Activated CD8-positive, alpha-beta T cell treated with anti-CD3 and anti-CD28 coated beads, Interleukin-2, amount 10 ng/mL, durations not matched to agents 7 days and 5 days (primary cell): Measurements from ENCODE around the gene FCRL5. TPM values are rescaled to one million over a fixed set of nuclear protein-coding genes. Genes with fewer than 3 reads are reported as not detected.
"Not testable (repeated sequence)": the region's sequence is repeated elsewhere in the genome, so short reads cannot be mapped to it uniquely, and the experiment has no call there.

Experiments
- ATAC-seq: fragments of 150-1000 bp; cut with Tn5 transposase; one replicate; pipeline ENCODE4 v1.10.0; 2021; ENCODE audit warnings: moderate library complexity
- CTCF ChIA-PET: fragments of 350-600 bp; sonication (Branson Sonifier 250); formaldehyde crosslinking; loops from one replicate; lab custom pipeline; 2021; ENCODE audit warnings: antibody characterized with exemption; lab: Charles Lee
- POLR2A ChIA-PET: fragments of 350-600 bp; sonication (Branson Sonifier 250); formaldehyde crosslinking; loops from one replicate; lab custom pipeline; 2021; ENCODE audit warnings: antibody characterized with exemption; lab: Charles Lee
- DNase-seq: peaks from one replicate; pipeline ENCODE4 v3.0.0-alpha.2; 2020
- H3K27ac Mint-ChIP-seq: one replicate; pipeline ENCODE4 v1.8.0; 2021; ENCODE audit warnings: mild to moderate bottlenecking, mixed read lengths
- H3K27me3 Mint-ChIP-seq: one replicate; pipeline ENCODE4 v1.8.0; 2021; ENCODE audit warnings: low read depth, mixed read lengths
- H3K36me3 Mint-ChIP-seq: one replicate; pipeline ENCODE4 v1.8.0; 2021; ENCODE audit warnings: low read depth, mixed read lengths
- H3K4me1 Mint-ChIP-seq: one replicate; pipeline ENCODE4 v1.8.0; 2021; ENCODE audit warnings: low read depth, mixed read lengths
- H3K4me3 Mint-ChIP-seq: one replicate; pipeline ENCODE4 v1.8.0; 2021; ENCODE audit warnings: mild to moderate bottlenecking, mixed read lengths
- H3K9me3 Mint-ChIP-seq: one replicate; pipeline ENCODE4 v1.8.0; 2022; ENCODE audit warnings: mixed read lengths; ENCODE audit not compliant: insufficient read depth
- total RNA-seq, 2 experiments: library from RNA; stranded (reverse); gene quantifications; one replicate each; pipeline ENCODE4 v1.2.3, GENCODE V29; 2021

FCRL5 gene
- total RNA-seq, 2 experiments from 2014 or later = 0.10 to 0.11 TPM

DNA sequence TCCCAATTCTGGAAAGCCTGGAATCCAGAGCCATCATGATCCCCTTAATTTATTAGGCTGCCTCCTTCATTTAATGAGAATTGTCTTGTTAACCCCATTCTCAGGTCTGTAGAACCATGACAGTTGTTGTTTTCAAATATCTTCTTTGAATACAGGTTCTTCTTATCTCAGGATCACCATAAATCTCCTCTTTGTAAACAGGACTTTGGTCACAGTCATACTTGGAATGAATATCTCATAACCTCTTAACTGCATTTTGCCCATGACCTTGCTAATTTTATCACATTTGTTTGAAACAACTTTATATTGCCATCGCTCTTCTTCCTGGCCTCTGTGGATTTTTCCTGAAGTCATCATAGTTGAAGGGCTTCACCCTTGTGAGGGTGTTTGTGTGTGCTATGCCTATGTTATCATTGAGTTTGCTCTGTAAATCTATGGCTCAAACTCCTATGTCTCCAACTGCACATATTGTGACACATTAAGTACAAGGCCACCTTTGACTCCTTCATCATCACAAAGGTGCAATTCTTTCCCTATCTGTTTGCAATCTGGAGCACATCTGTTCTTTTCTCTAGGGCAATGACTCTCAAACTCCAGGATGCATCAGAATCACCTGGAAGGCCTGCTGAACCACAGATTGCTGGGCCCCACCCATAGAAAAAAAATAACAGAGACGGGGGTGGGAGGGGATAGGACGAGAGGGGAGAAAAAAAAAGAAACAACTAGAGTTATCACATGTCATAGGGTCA, 54.2 kb downstream of the FCRL5 start:
- no peak for ATAC-seq
- POLR2A ChIA-PET = no interaction called here
- peaks cover 29% of the 10 kb centered on the region for H3K27me3 Mint-ChIP-seq

GRCh38 chr1:157497284-157497683, 55.0 kb downstream of the FCRL5 start:
- DNase-seq (no peak), ATAC-seq (no peak)
- Mint-ChIP-seq H3K27me3 (peaks cover 31% of the 10 kb centered on the region), H3K4me3 (no peak overlapping the region), H3K27ac (no peak overlapping the region), H3K36me3 (no peaks in the 10 kb centered on the region), H3K9me3 (no peaks in the 10 kb centered on the region), H3K4me1 (no peaks in the 10 kb centered on the region)
- ChIA-PET POLR2A (no interaction called here), CTCF (interaction anchor here (2.6 to 2.8 kb wide), 2 partner anchors 8 to 13 kb away, joined by 13 to 20 read pairs; no protein-coding TSS in a partner anchor)

More for the DNA sequence above, 54.2 kb downstream of the FCRL5 start:
- no peak overlapping the region for H3K27ac Mint-ChIP-seq
- H3K36me3 Mint-ChIP-seq = no peaks in the 10 kb centered on the region
- DNase-seq = no peak
- H3K4me1 Mint-ChIP-seq = no peaks in the 10 kb centered on the region
- CTCF ChIA-PET = no interaction called here
- no peak overlapping the region for H3K4me3 Mint-ChIP-seq
- H3K9me3 Mint-ChIP-seq = no peaks in the 10 kb centered on the region

GRCh38 chr1:157496121-157496526, 56.2 kb downstream of the FCRL5 start:
- Mint-ChIP-seq H3K27me3 (peaks cover 33% of the 10 kb centered on the region), H3K27ac (no peak overlapping the region), H3K4me1 (no peaks in the 10 kb centered on the region), H3K9me3 (no peaks in the 10 kb centered on the region), H3K4me3 (no peak overlapping the region), H3K36me3 (no peaks in the 10 kb centered on the region)
- ChIA-PET POLR2A (no interaction called here), CTCF (interaction anchor here (1.0 to 3.3 kb wide), 13 partner anchors 9 to 406 kb away, joined by 3 to 20 read pairs (median 4); no protein-coding TSS in a partner anchor)
- DNase-seq = peak; percentile 65
- peak; percentile 74 for ATAC-seq

- no peaks in the 10 kb centered on the region for H3K4me1 Mint-ChIP-seq
- H3K4me3 Mint-ChIP-seq = no peak overlapping the region
- no peaks in the 10 kb centered on the region for H3K9me3 Mint-ChIP-seq
- H3K36me3 Mint-ChIP-seq = no peaks in the 10 kb centered on the region
- ChIA-PET CTCF (interaction anchor here (0.7 to 3.3 kb wide), 20 partner anchors 8 to 405 kb away, joined by 3 to 20 read pairs (median 3); no protein-coding TSS in a partner anchor), POLR2A (no interaction called here)
- H3K27me3 Mint-ChIP-seq = peaks cover 31% of the 10 kb centered on the region
- no peak overlapping the region for H3K27ac Mint-ChIP-seq
- DNase-seq = no peak
- no peak for ATAC-seq
Measured at GRCh38 chr1:157495285-157495684, 57.0 kb downstream of the FCRL5 start.

DNA sequence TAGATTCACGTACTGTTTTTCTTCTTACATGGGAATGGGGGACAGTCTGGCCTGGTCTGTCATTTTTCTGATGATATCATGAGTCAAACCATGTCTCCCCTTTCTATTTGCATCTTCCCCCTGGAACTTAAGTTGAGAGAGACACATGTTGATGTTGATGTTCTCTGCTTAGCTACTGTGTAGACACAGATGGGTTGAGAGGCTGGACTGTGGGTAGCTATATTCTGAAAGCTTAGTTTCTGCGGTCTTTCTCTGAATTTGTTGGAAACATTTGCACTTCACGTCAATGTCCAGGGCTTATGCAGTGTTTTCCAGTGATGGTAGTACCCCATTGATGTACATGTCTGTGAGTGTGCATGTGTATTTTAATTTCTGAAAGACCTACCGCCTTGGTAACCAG, 58.2 kb downstream of the FCRL5 start:
- no peak overlapping the region for H3K4me3 Mint-ChIP-seq
- ChIA-PET POLR2A (no interaction called here), CTCF (interaction anchor here (1.0 to 3.3 kb wide), 3 partner anchors 12 to 298 kb away, joined by 3 to 12 read pairs (median 4); no protein-coding TSS in a partner anchor)
- H3K36me3 Mint-ChIP-seq = no peaks in the 10 kb centered on the region
- H3K9me3 Mint-ChIP-seq = no peaks in the 10 kb centered on the region
- ATAC-seq (no peak), DNase-seq (no peak)
- H3K27ac Mint-ChIP-seq = no peak overlapping the region
- H3K4me1 Mint-ChIP-seq = no peaks in the 10 kb centered on the region
- H3K27me3 Mint-ChIP-seq = peaks cover 28% of the 10 kb centered on the region

GRCh38 chr1:157490467-157491165, 61.7 kb downstream of the FCRL5 start:
- ATAC-seq (peak; percentile 44), DNase-seq (peak; percentile 77)
- H3K9me3 Mint-ChIP-seq = no peaks in the 10 kb centered on the region
- POLR2A ChIA-PET = no interaction called here
- no peak overlapping the region for H3K4me3 Mint-ChIP-seq
- H3K36me3 Mint-ChIP-seq = no peaks in the 10 kb centered on the region
- peaks cover 22% of the 10 kb centered on the region for H3K27me3 Mint-ChIP-seq
- no peak overlapping the region for H3K27ac Mint-ChIP-seq
- peaks cover 15% of the 10 kb centered on the region for H3K4me1 Mint-ChIP-seq
- CTCF ChIA-PET = interaction anchor here (1.5 kb wide), 1 partner anchor 113 kb away, joined by 3 read pairs; no protein-coding TSS in a partner anchor

- no peaks in the 10 kb centered on the region for H3K9me3 Mint-ChIP-seq
- H3K4me3 Mint-ChIP-seq = no peak overlapping the region
- DNase-seq (no peak), ATAC-seq (no peak)
- CTCF ChIA-PET = interaction anchor here (7.9 kb wide), 1 partner anchor 118 kb away, joined by 41 read pairs; no protein-coding TSS in a partner anchor
- no peaks in the 10 kb centered on the region for H3K36me3 Mint-ChIP-seq
- POLR2A ChIA-PET = no interaction called here
- H3K27ac Mint-ChIP-seq = no peak overlapping the region
- H3K27me3 Mint-ChIP-seq = peaks cover 12% of the 10 kb centered on the region
- H3K4me1 Mint-ChIP-seq = peaks cover 15% of the 10 kb centered on the region
Measured at GRCh38 chr1:157488156-157488555, 64.2 kb downstream of the FCRL5 start.

GRCh38 chr1:157487504-157487903, 64.8 kb downstream of the FCRL5 start:
- Mint-ChIP-seq H3K27ac (no peak overlapping the region), H3K4me3 (no peak overlapping the region), H3K27me3 (peaks cover 15% of the 10 kb centered on the region), H3K4me1 (peaks cover 15% of the 10 kb centered on the region), H3K9me3 (no peaks in the 10 kb centered on the region), H3K36me3 (no peaks in the 10 kb centered on the region)
- DNase-seq = no peak
- ATAC-seq = no peak
- CTCF ChIA-PET = interaction anchor here (1.1 to 7.9 kb wide), 3 partner anchors 8 to 121 kb away, joined by 3 to 41 read pairs (median 6); no protein-coding TSS in a partner anchor
- POLR2A ChIA-PET = no interaction called here

DNA sequence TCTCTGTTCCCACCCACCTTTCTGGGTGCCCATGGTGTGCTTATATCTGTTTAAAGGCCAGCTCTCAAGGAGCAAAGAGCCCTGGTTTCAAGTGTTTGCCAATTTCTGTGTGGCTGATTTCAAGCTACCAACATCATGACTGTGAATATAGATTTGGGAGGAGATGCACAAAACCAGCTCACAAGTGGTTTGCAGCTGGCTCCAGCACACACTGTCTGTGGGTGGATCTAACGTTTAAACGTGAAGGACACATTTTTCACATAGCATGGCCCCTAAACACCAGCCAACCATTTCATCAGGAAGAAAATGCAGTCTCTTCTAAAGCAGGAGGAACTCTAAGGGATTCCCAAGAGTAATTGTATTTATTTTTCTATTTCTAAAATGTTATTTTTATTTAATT, 65.2 kb downstream of the FCRL5 start:
- POLR2A ChIA-PET = no interaction called here
- ATAC-seq (no peak), DNase-seq (no peak)
- H3K27me3 Mint-ChIP-seq = peaks cover 16% of the 10 kb centered on the region
- peaks cover 15% of the 10 kb centered on the region for H3K4me1 Mint-ChIP-seq
- CTCF ChIA-PET = interaction anchor here (1.1 to 7.9 kb wide), 3 partner anchors 8 to 120 kb away, joined by 3 to 41 read pairs (median 6); no protein-coding TSS in a partner anchor
- H3K27ac Mint-ChIP-seq = no peak overlapping the region
- no peaks in the 10 kb centered on the region for H3K36me3 Mint-ChIP-seq
- no peaks in the 10 kb centered on the region for H3K9me3 Mint-ChIP-seq
- no peak overlapping the region for H3K4me3 Mint-ChIP-seq

- peaks cover 15% of the 10 kb centered on the region for H3K4me1 Mint-ChIP-seq
- H3K9me3 Mint-ChIP-seq, H3K36me3 Mint-ChIP-seq, H3K4me3 Mint-ChIP-seq, POLR2A ChIA-PET, ATAC-seq, DNase-seq, H3K27ac Mint-ChIP-seq: not testable (repeated sequence)
- peaks cover 11% of the 10 kb centered on the region for H3K27me3 Mint-ChIP-seq
- CTCF ChIA-PET = interaction anchor here (1.0 to 7.9 kb wide), 4 partner anchors 9 to 120 kb away, joined by 3 to 41 read pairs (median 4); no protein-coding TSS in a partner anchor
Measured at GRCh38 chr1:157486400-157486799, 65.9 kb downstream of the FCRL5 start.

- DNase-seq (no peak), ATAC-seq (no peak)
- ChIA-PET POLR2A (no interaction called here), CTCF (interaction anchor here (0.6 to 7.9 kb wide), 6 partner anchors 10 to 329 kb away, joined by 3 to 41 read pairs (median 3); no protein-coding TSS in a partner anchor)
- no peaks in the 10 kb centered on the region for H3K36me3 Mint-ChIP-seq
- peaks cover 11% of the 10 kb centered on the region for H3K27me3 Mint-ChIP-seq
- H3K4me3 Mint-ChIP-seq = no peak overlapping the region
- no peaks in the 10 kb centered on the region for H3K9me3 Mint-ChIP-seq
- H3K27ac Mint-ChIP-seq = no peak overlapping the region
- peaks cover 15% of the 10 kb centered on the region for H3K4me1 Mint-ChIP-seq
Measured at GRCh38 chr1:157485793-157486192, 66.5 kb downstream of the FCRL5 start.
